GM13977 (cell line): Measurements from ENCODE around the gene LSMEM2.

ENCODE experiments used
- DNase-seq: peaks from one replicate; pipeline ENCODE4 v3.0.0; 2012; ENCODE audit warnings: low spot score
- in situ Hi-C: fragments of 300-500 bp; cut with MboI; formaldehyde crosslinking; loops from one replicate; pipeline ENCODE4 v1.12.0; 2022; ENCODE audit warnings: low sequenced_read_pairs, low pct_unique_long_range_greater_than_20kb, mixed read lengths, inconsistent platforms; ENCODE audit not compliant: unreplicated experiment
- TF ChIP-seq, protein P1 (sequence below): IDR thresholded peaks from 2 replicates; pipeline ENCODE4 v1.5.1; 2012; ENCODE audit warnings: mild to moderate bottlenecking, control low read depth; ENCODE audit not compliant: insufficient read depth; ENCODE audit errors: extremely low read depth, missing control alignments

Gene LSMEM2

DNA sequence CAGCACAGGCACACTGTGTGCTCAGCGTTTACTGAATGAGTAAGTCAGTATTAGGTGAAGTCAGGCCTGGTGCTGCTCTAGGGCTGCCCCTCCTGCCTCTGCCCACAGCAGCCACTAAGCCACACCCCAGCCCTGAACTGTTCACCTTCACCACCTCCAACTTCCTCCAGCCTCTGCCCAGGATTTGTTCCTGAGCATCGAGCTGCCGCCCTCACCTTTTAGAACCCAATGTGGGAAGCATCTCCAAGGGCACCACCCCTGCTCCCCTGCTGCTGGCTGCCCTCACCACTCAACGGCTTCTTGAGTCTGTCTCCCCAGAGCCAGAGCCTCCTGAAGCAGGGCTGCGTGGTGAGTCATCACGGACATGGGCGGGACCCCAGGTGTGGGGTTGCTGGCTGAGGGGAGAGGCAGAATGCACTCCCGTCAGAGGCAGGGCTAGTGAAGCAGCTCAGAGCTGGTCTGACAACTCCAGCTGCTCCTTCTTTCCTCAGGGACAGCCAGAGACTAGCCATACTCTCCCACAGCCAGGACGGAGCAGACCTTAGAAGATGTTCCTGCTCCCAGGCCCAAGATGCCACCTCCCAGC, 37.9 kb downstream of the LSMEM2 start:
- TF ChIP-seq, protein P1, sequence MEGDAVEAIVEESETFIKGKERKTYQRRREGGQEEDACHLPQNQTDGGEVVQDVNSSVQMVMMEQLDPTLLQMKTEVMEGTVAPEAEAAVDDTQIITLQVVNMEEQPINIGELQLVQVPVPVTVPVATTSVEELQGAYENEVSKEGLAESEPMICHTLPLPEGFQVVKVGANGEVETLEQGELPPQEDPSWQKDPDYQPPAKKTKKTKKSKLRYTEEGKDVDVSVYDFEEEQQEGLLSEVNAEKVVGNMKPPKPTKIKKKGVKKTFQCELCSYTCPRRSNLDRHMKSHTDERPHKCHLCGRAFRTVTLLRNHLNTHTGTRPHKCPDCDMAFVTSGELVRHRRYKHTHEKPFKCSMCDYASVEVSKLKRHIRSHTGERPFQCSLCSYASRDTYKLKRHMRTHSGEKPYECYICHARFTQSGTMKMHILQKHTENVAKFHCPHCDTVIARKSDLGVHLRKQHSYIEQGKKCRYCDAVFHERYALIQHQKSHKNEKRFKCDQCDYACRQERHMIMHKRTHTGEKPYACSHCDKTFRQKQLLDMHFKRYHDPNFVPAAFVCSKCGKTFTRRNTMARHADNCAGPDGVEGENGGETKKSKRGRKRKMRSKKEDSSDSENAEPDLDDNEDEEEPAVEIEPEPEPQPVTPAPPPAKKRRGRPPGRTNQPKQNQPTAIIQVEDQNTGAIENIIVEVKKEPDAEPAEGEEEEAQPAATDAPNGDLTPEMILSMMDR, result no peak
- in situ Hi-C loops, result no loop called here
- DNase-seq, result no peak

DNA sequence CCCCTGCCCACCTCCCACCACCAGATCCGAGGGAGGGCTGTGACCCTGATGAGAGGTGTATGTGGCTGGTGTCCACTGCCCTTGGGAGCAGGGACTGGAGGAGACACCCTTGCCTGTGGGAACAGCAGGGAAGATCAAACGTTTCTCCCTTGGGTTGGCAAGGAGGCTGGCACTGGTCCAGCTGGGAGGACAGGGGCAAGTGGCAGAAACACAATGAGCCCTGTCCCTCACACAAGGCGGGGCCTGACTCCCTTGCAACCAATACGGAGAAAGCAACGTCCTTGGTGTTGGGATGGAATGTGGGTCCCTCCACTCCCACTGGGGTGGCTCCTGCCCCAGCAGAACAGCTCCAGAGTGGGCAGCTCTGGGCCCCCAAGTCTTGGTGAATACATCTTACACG, 38.4 kb downstream of the LSMEM2 start:
- TF ChIP-seq, protein P1, result no peak
- no peak for DNase-seq
- in situ Hi-C loops, result no loop called here

DNA sequence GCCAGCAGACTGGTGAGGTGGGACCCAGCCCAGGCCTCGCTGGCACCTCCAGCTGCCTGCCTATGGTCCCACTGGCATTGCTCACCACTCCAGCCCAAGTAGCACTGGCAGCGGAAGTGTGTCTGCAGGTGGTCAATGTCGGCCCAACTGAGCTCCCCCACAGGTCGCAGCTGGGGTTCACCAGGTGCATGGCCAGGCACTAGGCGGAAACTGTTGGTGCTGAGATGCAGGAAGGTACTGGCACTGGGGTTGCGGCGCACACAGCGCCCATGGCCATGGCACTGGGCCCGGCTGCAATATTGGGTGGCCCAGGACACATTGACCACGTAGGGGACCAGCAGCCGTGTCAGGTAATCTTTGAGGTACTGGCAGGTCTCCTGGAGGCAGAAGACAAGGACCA, 39.3 kb downstream of the LSMEM2 start:
- in situ Hi-C loops, result no loop called here
- DNase-seq, result no peak
- TF ChIP-seq, protein P1, result no peak

DNA sequence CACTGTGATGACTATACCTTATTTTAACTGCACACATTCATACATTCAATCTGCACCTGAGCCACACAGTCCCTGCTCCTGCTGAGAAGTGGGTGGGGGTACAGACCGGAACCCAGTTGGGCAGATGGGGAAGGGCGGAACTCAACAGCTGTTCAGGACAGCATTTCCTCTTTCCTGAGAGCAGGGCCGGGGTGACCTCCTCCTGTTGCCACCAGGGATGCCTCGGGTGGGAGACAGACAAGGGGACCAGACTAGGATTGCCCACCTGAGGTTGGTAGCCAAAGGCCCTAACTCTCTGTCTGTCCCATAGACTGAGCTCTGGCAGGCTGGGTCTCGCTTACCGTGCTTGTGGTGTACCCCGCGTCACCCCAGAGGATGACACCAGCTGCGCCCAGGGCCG, 39.7 kb downstream of the LSMEM2 start:
- in situ Hi-C loops, result no loop called here
- TF ChIP-seq, protein P1, result no peak

DNA sequence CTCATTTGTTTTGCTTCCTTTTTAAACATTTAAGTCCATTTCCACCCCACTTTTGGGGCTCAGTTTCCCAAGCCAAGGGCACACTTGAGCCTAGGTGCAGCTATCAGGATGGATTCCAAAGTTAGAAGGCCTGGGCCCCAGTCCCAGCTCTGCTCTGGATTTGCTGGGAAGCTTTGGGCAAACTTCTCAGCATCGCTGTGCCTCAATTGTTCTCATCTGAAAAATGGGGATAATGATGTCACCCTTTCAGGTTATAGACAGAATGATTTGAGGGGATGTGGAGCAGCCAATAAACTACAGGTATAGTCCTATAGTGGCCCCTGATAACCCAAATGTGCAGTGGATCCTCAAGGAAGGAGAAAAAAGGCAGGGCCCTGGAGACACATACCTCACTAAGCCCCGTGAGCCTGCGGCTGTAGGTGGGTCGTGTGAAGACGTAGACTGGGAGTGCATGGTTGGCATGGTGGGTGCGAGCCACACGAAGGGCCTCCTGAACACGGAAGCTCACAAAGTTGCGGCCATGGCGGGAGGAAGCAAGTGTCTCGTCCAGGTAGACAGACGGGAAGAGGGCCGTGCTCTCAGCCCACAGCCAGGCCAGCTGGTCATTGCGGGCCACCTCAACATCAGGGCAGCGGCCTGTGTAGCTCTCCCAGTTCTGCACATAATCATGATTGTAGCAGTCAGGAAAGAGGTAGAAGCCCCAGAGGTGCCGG, 40.5 kb downstream of the LSMEM2 start:
- in situ Hi-C loops, result no loop called here
- TF ChIP-seq, protein P1, result no peak
- DNase-seq, result no peak

More for the DNA sequence above, 39.7 kb downstream of the LSMEM2 start:
- no peak for DNase-seq

DNA sequence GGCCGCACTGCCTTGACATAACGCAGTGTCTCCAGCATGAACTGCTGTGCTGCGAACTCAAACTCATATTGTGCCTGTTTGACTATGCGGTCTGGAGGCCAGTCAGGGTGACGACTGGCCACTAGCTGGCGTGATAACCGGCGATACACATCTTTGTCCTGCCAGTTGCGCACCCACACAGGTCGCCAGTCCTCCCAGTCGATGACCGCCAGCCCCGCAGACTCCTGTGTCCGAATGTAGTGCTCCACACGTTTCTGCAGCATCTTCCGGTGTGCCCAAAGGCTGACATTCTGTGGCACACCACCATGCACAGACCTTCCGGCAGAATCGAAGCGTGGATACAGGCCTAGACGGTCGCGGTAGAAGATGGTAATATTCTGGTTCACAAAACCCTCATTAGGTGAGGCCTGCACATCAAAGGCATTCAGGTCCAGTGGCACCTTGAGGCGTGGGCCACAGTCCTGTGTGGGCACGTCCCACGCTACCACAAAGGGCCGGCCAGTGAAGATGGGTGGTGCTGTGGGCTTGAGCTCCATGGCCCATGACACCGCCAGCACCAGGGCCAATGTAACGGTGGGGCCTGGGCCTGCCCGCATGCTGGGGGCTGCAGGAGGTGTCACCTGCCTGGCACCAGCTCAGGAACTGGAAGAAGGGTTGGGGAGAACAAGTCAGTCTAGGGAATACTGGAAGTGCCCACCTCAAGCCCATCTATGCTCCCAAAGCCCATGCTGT, 41.2 kb downstream of the LSMEM2 start:
- in situ Hi-C loops, result no loop called here
- TF ChIP-seq, protein P1, result no peak
- no peak for DNase-seq
